Left colon (tissue), 2 donors: ENCODE data around the gene GPRC6A. TPM values are rescaled to one million over a fixed set of nuclear protein-coding genes. Genes with fewer than 3 reads are reported as not detected.

Experiments
- total RNA-seq, 2 donors: library from RNA; stranded (reverse); fragmentation: NEBNext Ultra II Directional; extraction: Animal tissue kit (Norgen Biotek cat#: 25700); gene quantifications; one replicate each; pipeline ENCODE4 v1.2.1, GENCODE V29; 2021
- donor health status: DM: no; HTN: no; CAD: no.
- donor health status: DM: yes; HTN: yes; CAD: no.

Gene GPRC6A
- total RNA-seq, 2 donors from 2014 or later = not detected

Other genes with a start within 250 kb of the GPRC6A start
- under 1 TPM; 0.27 to 0.31 TPM for gene RSPH4A, start 212.6 kb downstream of the GPRC6A start, total RNA-seq
- 10 to 100 TPM; 10.3 to 12.0 TPM for gene ZUP1, start 160.3 kb downstream of the GPRC6A start, total RNA-seq
- 1 to 10 TPM; 4.4 to 6.0 TPM for gene KPNA5, start 147.9 kb downstream of the GPRC6A start, total RNA-seq
- gene FAM162B, start 63.4 kb downstream of the GPRC6A start, total RNA-seq = under 1 TPM; 0.75 to 0.85 TPM
- gene RFX6, start 48.2 kb upstream of the GPRC6A start, total RNA-seq = 1 to 10 TPM; 1.3 to 1.5 TPM